Neuronal stem cell (in vitro differentiated cells): ENCODE data around the gene SETD2.

ENCODE experiments used
- DNase-seq: peaks from one replicate; pipeline ENCODE4 v3.0.0-alpha.2; 2013; ENCODE audit warnings: low spot score
- H2AFZ ChIP-seq: one replicate; pipeline ENCODE4 v1.6.1; 2013; ENCODE audit warnings: mild to moderate bottlenecking, low read length, inconsistent platforms
- H2AK5ac ChIP-seq: 2 replicates; pipeline ENCODE4 v1.6.1; 2013; ENCODE audit warnings: low read depth, mild to moderate bottlenecking, inconsistent platforms, low read length, moderate library complexity, mixed read lengths
- H2BK120ac ChIP-seq: 2 replicates; pipeline ENCODE4 v1.6.1; 2013; ENCODE audit warnings: low read depth, mild to moderate bottlenecking, inconsistent platforms, low read length, moderate library complexity, mixed read lengths
- H2BK12ac ChIP-seq: one replicate; pipeline ENCODE4 v1.6.1; 2013; ENCODE audit warnings: low read length, inconsistent platforms
- H2BK15ac ChIP-seq: 2 replicates; pipeline ENCODE4 v1.6.1; 2013; ENCODE audit warnings: mild to moderate bottlenecking, low read length, inconsistent platforms, mixed read lengths
- H2BK5ac ChIP-seq: one replicate; pipeline ENCODE4 v1.6.1; 2013; ENCODE audit warnings: inconsistent platforms, mild to moderate bottlenecking, low read length, moderate library complexity
- H3K14ac ChIP-seq: one replicate; pipeline ENCODE4 v1.6.1; 2013; ENCODE audit warnings: low read length, inconsistent platforms
- H3K18ac ChIP-seq: 2 replicates; pipeline ENCODE4 v1.6.1; 2013; ENCODE audit warnings: low read length, inconsistent platforms
- H3K23ac ChIP-seq: 2 replicates; pipeline ENCODE4 v1.6.1; 2013; ENCODE audit warnings: low read depth, mild to moderate bottlenecking, mixed read lengths, low read length, inconsistent platforms; ENCODE audit not compliant: poor library complexity
- H3K27ac ChIP-seq: replicated peaks from 3 replicates; pipeline ENCODE4 v1.5.1; 2013; ENCODE audit warnings: low read length, inconsistent platforms
- H3K27me3 ChIP-seq, 3 experiments: 2 replicates each; pipeline ENCODE4 v1.6.1; 2013; ENCODE audit warnings: low read length in 3 of 3, mild to moderate bottlenecking in 2 of 3, inconsistent platforms in 1 of 3, low read depth in 1 of 3, mixed read lengths in 1 of 3, moderate library complexity in 1 of 3; ENCODE audit not compliant: control insufficient read depth in 3 of 3, insufficient read depth in 3 of 3
- H3K36me3 ChIP-seq, 2 donors: replicated peaks in 1 of 2; 2 replicates each; pipeline ENCODE4 v1.6.1; 2013; ENCODE audit warnings: low read length in 2 of 2; ENCODE audit not compliant: control insufficient read depth in 2 of 2, insufficient read depth in 2 of 2
- H3K4ac ChIP-seq: 2 replicates; pipeline ENCODE4 v1.6.1; 2013; ENCODE audit warnings: inconsistent platforms, mild to moderate bottlenecking, low read length, moderate library complexity
- H3K4me1 ChIP-seq, 2 donors: 1 replicate in 1 of 2; 2 replicates in 1 of 2; pipeline ENCODE4 v1.6.1; 2013; ENCODE audit warnings: low read length in 2 of 2, low read depth in 1 of 2; ENCODE audit not compliant: control insufficient read depth in 2 of 2, insufficient read depth in 1 of 2
- H3K4me2 ChIP-seq: one replicate; pipeline ENCODE4 v1.6.1; 2013; ENCODE audit warnings: mild to moderate bottlenecking, low read length, inconsistent platforms; ENCODE audit not compliant: insufficient read depth, poor library complexity, severe bottlenecking
- H3K4me3 ChIP-seq, 2 donors: 2 replicates each; pipeline ENCODE4 v1.5.1; 2013; ENCODE audit warnings: low read length in 2 of 2, mild to moderate bottlenecking in 2 of 2, inconsistent platforms in 1 of 2, moderate library complexity in 1 of 2
- H3K79me1 ChIP-seq: one replicate; pipeline ENCODE4 v1.6.1; 2013; ENCODE audit warnings: low read depth, mild to moderate bottlenecking, inconsistent platforms, low read length, moderate library complexity
- H3K9ac ChIP-seq: one replicate; pipeline ENCODE4 v1.6.1; 2013; ENCODE audit warnings: mild to moderate bottlenecking, low read depth, low read length, inconsistent platforms; ENCODE audit not compliant: poor library complexity
- H3K9me3 ChIP-seq, 2 donors: replicated peaks in 1 of 2; 2 replicates each; pipeline versions ENCODE3 to v1.6.1; 2013; ENCODE audit warnings: low read length in 2 of 2, mild to moderate bottlenecking in 2 of 2, inconsistent platforms in 1 of 2, low read depth in 1 of 2, mixed read lengths in 1 of 2, moderate library complexity in 1 of 2; ENCODE audit not compliant: control insufficient read depth in 2 of 2, insufficient read depth in 1 of 2
- H4K8ac ChIP-seq: one replicate; pipeline ENCODE4 v1.6.1; 2013; ENCODE audit warnings: low read depth, mild to moderate bottlenecking, inconsistent platforms, low read length, moderate library complexity
- H4K91ac ChIP-seq: one replicate; pipeline ENCODE4 v1.6.1; 2013; ENCODE audit warnings: low read length, low read depth, mild to moderate bottlenecking, inconsistent platforms; ENCODE audit not compliant: poor library complexity
- WGBS, 2 donors: extraction: QIAGEN DNeasy Blood & Tissue Kit; methylation state at CpG; one replicate each; pipeline ENCODE4 v1.1.7; 2013; ENCODE audit warnings: missing lambda C conversion rate in 2 of 2, mixed read lengths in 1 of 2; ENCODE audit not compliant: insufficient read length in 2 of 2, insufficient replicate concordance in 1 of 2; ENCODE audit errors: extremely low coverage in 2 of 2; 5-methylcytosine and 5-hydroxymethylcytosine counted together

SETD2 gene

GRCh38 chr3:46990573-46991374 lies 173.1 kb downstream of the SETD2 start:
- Histone ChIP-seq H3K27me3 (no peaks in the 10 kb centered on the region), H3K23ac (peak overlapping the region; percentile 45), H2BK12ac (no peak overlapping the region), H4K91ac (no peak overlapping the region), H2BK5ac (peak overlapping the region; percentile 18), H3K36me3 (peaks cover 0 to 2% of the 10 kb centered on the region in 2 donors), H3K4ac (no peak overlapping the region), H3K9me3 (no peaks in the 10 kb centered on the region), H3K4me1 (peaks cover 2 to 3% of the 10 kb centered on the region in 2 donors), H3K4me2 (no peak overlapping the region), H3K27ac (no peak overlapping the region), H3K79me1 (peaks cover 2% of the 10 kb centered on the region), H3K4me3 (no peak overlapping the region), H3K14ac (peak overlapping the region; percentile 26), H3K9ac (no peak overlapping the region), H2AK5ac (no peak overlapping the region), H4K8ac (no peak overlapping the region), H2BK15ac (no peak overlapping the region), H3K18ac (no peak overlapping the region), H2AFZ (no peak overlapping the region), H2BK120ac (no peak overlapping the region)
- no CpG with 5 or more reads among the region's 11 CpGs for WGBS, 2 donors
- no peak for DNase-seq

- DNase-seq = no peak
- no peak overlapping the region for H3K23ac ChIP-seq
- H2AK5ac ChIP-seq = peak overlapping the region; percentile 48
- peaks cover 2% of the 10 kb centered on the region for H3K79me1 ChIP-seq
- no peak overlapping the region for H2BK12ac ChIP-seq
- no peak overlapping the region for H3K4me2 ChIP-seq
- H3K27me3 ChIP-seq = no peaks in the 10 kb centered on the region
- no peak overlapping the region for H3K4me3 ChIP-seq
- H3K9me3 ChIP-seq = no peaks in the 10 kb centered on the region
- H4K8ac ChIP-seq = no peak overlapping the region
- H3K27ac ChIP-seq = no peak overlapping the region
- no peak overlapping the region for H2BK5ac ChIP-seq
- no peak overlapping the region for H2BK15ac ChIP-seq
- no peak overlapping the region for H3K9ac ChIP-seq
- H3K14ac ChIP-seq = peak overlapping the region; percentile 49
- no peak overlapping the region for H2AFZ ChIP-seq
- WGBS, 2 donors = no CpG with 5 or more reads among the region's 17 CpGs
- H3K4me1 ChIP-seq = peaks cover 2 to 3% of the 10 kb centered on the region in 2 donors
- H3K4ac ChIP-seq = no peak overlapping the region
- H2BK120ac ChIP-seq = no peak overlapping the region
- H3K18ac ChIP-seq = no peak overlapping the region
- H3K36me3 ChIP-seq = peaks cover 0 to 2% of the 10 kb centered on the region in 2 donors
- no peak overlapping the region for H4K91ac ChIP-seq
These were observed 174.6 kb downstream of the SETD2 start for GRCh38 chr3:46989146-46989810.

GRCh38 chr3:46988616-46989015 lies 175.3 kb downstream of the SETD2 start:
- Histone ChIP-seq H3K4me2 (no peak overlapping the region), H2BK5ac (no peak overlapping the region), H3K23ac (no peak overlapping the region), H3K9ac (peak overlapping the region; percentile 3), H3K4me1 (peaks cover 2 to 3% of the 10 kb centered on the region in 2 donors), H4K91ac (no peak overlapping the region), H3K36me3 (peaks cover 0 to 2% of the 10 kb centered on the region in 2 donors), H3K79me1 (peaks cover 2% of the 10 kb centered on the region), H3K18ac (peak overlapping the region; percentile 61), H3K4ac (no peak overlapping the region), H2BK15ac (peak overlapping the region; percentile 31), H2AK5ac (no peak overlapping the region), H2AFZ (no peak overlapping the region), H2BK120ac (no peak overlapping the region), H2BK12ac (peak overlapping the region; percentile 30), H3K27ac (no peak overlapping the region), H3K9me3 (no peaks in the 10 kb centered on the region), H3K4me3 (no peak overlapping the region), H3K27me3 (no peaks in the 10 kb centered on the region), H3K14ac (peak overlapping the region; percentile 65), H4K8ac (no peak overlapping the region)
- WGBS, 2 donors = no CpG with 5 or more reads among the region's 4 CpGs
- DNase-seq = no peak

- H2BK5ac ChIP-seq = peak overlapping the region; percentile 62
- H3K36me3 ChIP-seq = peaks cover 0 to 2% of the 10 kb centered on the region in 2 donors
- H3K4me1 ChIP-seq = peaks cover 2 to 3% of the 10 kb centered on the region in 2 donors
- no peak overlapping the region for H3K4ac ChIP-seq
- H3K4me2 ChIP-seq = no peak overlapping the region
- H3K9ac ChIP-seq = no peak overlapping the region
- DNase-seq = no peak
- H3K14ac ChIP-seq = peak overlapping the region; percentile 15
- H2BK120ac ChIP-seq = no peak overlapping the region
- H3K79me1 ChIP-seq = peaks cover 2% of the 10 kb centered on the region
- no peak overlapping the region for H3K4me3 ChIP-seq
- peak overlapping the region; percentile 43 for H2BK15ac ChIP-seq
- H3K27ac ChIP-seq = no peak overlapping the region
- no peaks in the 10 kb centered on the region for H3K9me3 ChIP-seq
- H3K27me3 ChIP-seq = no peaks in the 10 kb centered on the region
- no peak overlapping the region for H4K8ac ChIP-seq
- no CpG with 5 or more reads among the region's 16 CpGs for WGBS, 2 donors
- H2BK12ac ChIP-seq = peak overlapping the region; percentile 68
- peak overlapping the region; percentile 68 for H3K18ac ChIP-seq
- H2AK5ac ChIP-seq = no peak overlapping the region
- no peak overlapping the region for H2AFZ ChIP-seq
- H4K91ac ChIP-seq = no peak overlapping the region
- H3K23ac ChIP-seq = peak overlapping the region; percentile 87
These were observed 176.0 kb downstream of the SETD2 start for GRCh38 chr3:46987743-46988401.
